ENCODE measurements around the gene SLCO3A1. TPM values are rescaled to one million over a fixed set of nuclear protein-coding genes. Genes with fewer than 3 reads are reported as not detected.

The SLCO3A1 gene
- total RNA-seq, 1 donor, result 5.4 TPM

GRCh38 chr15:91965501-91966193 lies 112.1 kb downstream of the SLCO3A1 start:
- peak overlapping the region; percentile 83 for H3K4me2 ChIP-seq (ENCODE audit: insufficient read depth, low read length)
- DNase-seq (ENCODE audit: insufficient read length, low spot score, missing footprints), result peak; percentile 88
- no peaks in the 10 kb centered on the region for H3K27me3 ChIP-seq (ENCODE audit: insufficient read depth, low read length)
- no peaks in the 10 kb centered on the region for H3K36me3 ChIP-seq (ENCODE audit: insufficient read depth, low read length)
- H3K4me1 ChIP-seq (ENCODE audit: insufficient read depth, low read length), result peaks cover 32% of the 10 kb centered on the region
- H3K79me2 ChIP-seq (ENCODE audit: insufficient read depth, low read length), result peaks cover 15% of the 10 kb centered on the region
- peak overlapping the region; percentile 81 for H3K27ac ChIP-seq (ENCODE audit: low read depth, low read length)
- TF ChIP-seq, protein P1, sequence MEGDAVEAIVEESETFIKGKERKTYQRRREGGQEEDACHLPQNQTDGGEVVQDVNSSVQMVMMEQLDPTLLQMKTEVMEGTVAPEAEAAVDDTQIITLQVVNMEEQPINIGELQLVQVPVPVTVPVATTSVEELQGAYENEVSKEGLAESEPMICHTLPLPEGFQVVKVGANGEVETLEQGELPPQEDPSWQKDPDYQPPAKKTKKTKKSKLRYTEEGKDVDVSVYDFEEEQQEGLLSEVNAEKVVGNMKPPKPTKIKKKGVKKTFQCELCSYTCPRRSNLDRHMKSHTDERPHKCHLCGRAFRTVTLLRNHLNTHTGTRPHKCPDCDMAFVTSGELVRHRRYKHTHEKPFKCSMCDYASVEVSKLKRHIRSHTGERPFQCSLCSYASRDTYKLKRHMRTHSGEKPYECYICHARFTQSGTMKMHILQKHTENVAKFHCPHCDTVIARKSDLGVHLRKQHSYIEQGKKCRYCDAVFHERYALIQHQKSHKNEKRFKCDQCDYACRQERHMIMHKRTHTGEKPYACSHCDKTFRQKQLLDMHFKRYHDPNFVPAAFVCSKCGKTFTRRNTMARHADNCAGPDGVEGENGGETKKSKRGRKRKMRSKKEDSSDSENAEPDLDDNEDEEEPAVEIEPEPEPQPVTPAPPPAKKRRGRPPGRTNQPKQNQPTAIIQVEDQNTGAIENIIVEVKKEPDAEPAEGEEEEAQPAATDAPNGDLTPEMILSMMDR (IDR thresholded peaks at IDR 0.05; ENCODE audit: extremely low read depth, low read depth, low read length), result no peak
- H3K9me3 ChIP-seq (ENCODE audit: low read depth, low read length), result no peaks in the 10 kb centered on the region
- H4K20me1 ChIP-seq (ENCODE audit: insufficient read depth, low read length), result peaks cover 3% of the 10 kb centered on the region
- H3K4me3 ChIP-seq (ENCODE audit: insufficient read depth, low read length), result peak overlapping the region; percentile 52
- H2AFZ ChIP-seq (ENCODE audit: low read length), result peak overlapping the region; percentile 86

DNA sequence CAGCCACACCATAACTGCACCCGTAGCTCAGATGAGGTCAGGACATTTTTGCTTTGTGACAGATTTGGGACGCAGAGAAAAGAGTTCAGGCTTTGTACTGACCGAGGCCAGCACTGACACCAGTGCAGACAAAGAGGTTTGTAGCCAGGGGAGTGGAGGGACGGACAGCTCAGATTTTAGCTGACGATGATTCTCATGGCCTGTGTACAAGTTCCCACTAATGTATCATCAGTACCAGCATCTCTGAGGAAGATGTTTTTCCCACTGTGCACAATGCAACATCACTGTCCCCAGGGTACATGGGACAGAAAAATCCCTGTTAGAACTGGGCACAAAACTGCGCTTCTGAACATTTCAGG lies 112.7 kb downstream of the SLCO3A1 start:
- Histone ChIP-seq H3K36me3 (ENCODE audit: insufficient read depth, low read length) (no peaks in the 10 kb centered on the region), H3K4me1 (ENCODE audit: insufficient read depth, low read length) (peaks cover 32% of the 10 kb centered on the region), H3K27me3 (ENCODE audit: insufficient read depth, low read length) (no peaks in the 10 kb centered on the region), H4K20me1 (ENCODE audit: insufficient read depth, low read length) (peaks cover 3% of the 10 kb centered on the region), H3K4me3 (ENCODE audit: insufficient read depth, low read length) (peak overlapping the region; percentile 52), H3K4me2 (ENCODE audit: insufficient read depth, low read length) (peak overlapping the region; percentile 83), H3K9me3 (ENCODE audit: low read depth, low read length) (no peaks in the 10 kb centered on the region), H3K27ac (ENCODE audit: low read depth, low read length) (peak overlapping the region; percentile 81), H2AFZ (ENCODE audit: low read length) (peak overlapping the region; percentile 86), H3K79me2 (ENCODE audit: insufficient read depth, low read length) (peaks cover 15% of the 10 kb centered on the region)
- TF ChIP-seq, protein P1 (IDR thresholded peaks at IDR 0.05; ENCODE audit: extremely low read depth, low read depth, low read length), result no peak
- no peak for DNase-seq (ENCODE audit: insufficient read length, low spot score, missing footprints)

- H3K79me2 ChIP-seq (ENCODE audit: insufficient read depth, low read length), result peaks cover 15% of the 10 kb centered on the region
- no peaks in the 10 kb centered on the region for H3K9me3 ChIP-seq (ENCODE audit: low read depth, low read length)
- peaks cover 32% of the 10 kb centered on the region for H3K4me1 ChIP-seq (ENCODE audit: insufficient read depth, low read length)
- no peaks in the 10 kb centered on the region for H3K27me3 ChIP-seq (ENCODE audit: insufficient read depth, low read length)
- H3K36me3 ChIP-seq (ENCODE audit: insufficient read depth, low read length), result no peaks in the 10 kb centered on the region
- H3K4me2 ChIP-seq (ENCODE audit: insufficient read depth, low read length), result no peak overlapping the region
- no peak overlapping the region for H3K27ac ChIP-seq (ENCODE audit: low read depth, low read length)
- DNase-seq (ENCODE audit: insufficient read length, low spot score, missing footprints), result no peak
- TF ChIP-seq, protein P1 (IDR thresholded peaks at IDR 0.05; ENCODE audit: extremely low read depth, low read depth, low read length), result no peak
- peaks cover 3% of the 10 kb centered on the region for H4K20me1 ChIP-seq (ENCODE audit: insufficient read depth, low read length)
- no peak overlapping the region for H3K4me3 ChIP-seq (ENCODE audit: insufficient read depth, low read length)
- H2AFZ ChIP-seq (ENCODE audit: low read length), result no peak overlapping the region
Observed at GRCh38 chr15:91967935-91968606, 114.6 kb downstream of the SLCO3A1 start.

- Histone ChIP-seq H3K27ac (ENCODE audit: low read depth, low read length) (no peak overlapping the region), H3K9me3 (ENCODE audit: low read depth, low read length) (no peaks in the 10 kb centered on the region), H4K20me1 (ENCODE audit: insufficient read depth, low read length) (peaks cover 3% of the 10 kb centered on the region), H3K4me2 (ENCODE audit: insufficient read depth, low read length) (no peak overlapping the region), H3K79me2 (ENCODE audit: insufficient read depth, low read length) (peaks cover 14% of the 10 kb centered on the region), H3K36me3 (ENCODE audit: insufficient read depth, low read length) (no peaks in the 10 kb centered on the region), H3K27me3 (ENCODE audit: insufficient read depth, low read length) (no peaks in the 10 kb centered on the region), H3K4me1 (ENCODE audit: insufficient read depth, low read length) (peaks cover 32% of the 10 kb centered on the region), H2AFZ (ENCODE audit: low read length) (no peak overlapping the region), H3K4me3 (ENCODE audit: insufficient read depth, low read length) (no peak overlapping the region)
- no peak for DNase-seq (ENCODE audit: insufficient read length, low spot score, missing footprints)
- TF ChIP-seq, protein P1 (IDR thresholded peaks at IDR 0.05; ENCODE audit: extremely low read depth, low read depth, low read length), result no peak
Observed at GRCh38 chr15:91968610-91969009, 115.1 kb downstream of the SLCO3A1 start.
